Activated naive CD8-positive, alpha-beta T cell treated with anti-CD3 and anti-CD28 coated beads for 36 hours (primary cell): ENCODE measurements around the gene INPP5F. TPM values are rescaled to one million over a fixed set of nuclear protein-coding genes. Genes with fewer than 3 reads are reported as not detected.

Experiments
- DNase-seq: peaks from one replicate; pipeline ENCODE4 v3.0.0; 2021
- H3K27ac Mint-ChIP-seq: one replicate; pipeline ENCODE4 v1.8.0; 2022; ENCODE audit warnings: mild to moderate bottlenecking, moderate library complexity, mixed read lengths
- H3K27me3 Mint-ChIP-seq: one replicate; pipeline ENCODE4 v1.8.0; 2022; ENCODE audit warnings: mild to moderate bottlenecking, mixed read lengths
- H3K36me3 Mint-ChIP-seq: one replicate; pipeline ENCODE4 v1.8.0; 2021; ENCODE audit warnings: mild to moderate bottlenecking, mixed read lengths
- H3K4me1 Mint-ChIP-seq: one replicate; pipeline ENCODE4 v1.8.0; 2021; ENCODE audit warnings: mixed read lengths
- H3K4me3 Mint-ChIP-seq: one replicate; pipeline ENCODE4 v1.8.0; 2022; ENCODE audit warnings: mild to moderate bottlenecking, moderate library complexity, mixed read lengths
- H3K9me3 Mint-ChIP-seq: one replicate; pipeline ENCODE4 v1.8.0; 2022; ENCODE audit warnings: mixed read lengths
- total RNA-seq, 2 experiments: library from RNA; stranded (reverse); gene quantifications; one replicate each; pipeline ENCODE4 v1.2.3, GENCODE V29; 2021

The INPP5F gene
- total RNA-seq, 2 experiments from 2014 or later = 19.1 to 20.2 TPM

DNA sequence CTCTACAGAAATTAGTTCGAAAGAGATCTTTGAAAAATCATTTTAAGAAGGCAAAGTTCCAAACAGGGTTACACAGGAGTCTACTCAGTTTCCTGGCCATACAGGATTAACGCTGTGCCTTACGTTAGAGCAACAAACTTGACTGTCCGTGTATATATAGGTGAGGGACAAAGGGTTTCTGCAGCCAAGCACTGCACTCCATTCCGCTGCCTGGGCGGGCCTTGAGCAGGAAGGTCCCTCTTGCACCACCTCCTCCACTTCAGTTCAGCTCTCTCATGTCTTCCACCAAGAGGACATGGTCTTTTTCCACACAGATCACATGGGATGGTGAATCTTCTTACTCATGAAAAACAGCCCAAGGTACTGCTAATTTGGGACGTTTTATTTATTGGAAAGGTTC lies 103.6 kb downstream of the INPP5F start:
- Mint-ChIP-seq H3K4me3 (no peak overlapping the region), H3K36me3 (peaks cover 35% of the 10 kb centered on the region), H3K9me3 (peaks cover 4% of the 10 kb centered on the region), H3K27me3 (no peaks in the 10 kb centered on the region), H3K4me1 (peaks cover 9% of the 10 kb centered on the region), H3K27ac (no peak overlapping the region)
- no peak for DNase-seq

- H3K27ac Mint-ChIP-seq = peak overlapping the region; percentile 34
- peaks cover 14% of the 10 kb centered on the region for H3K4me1 Mint-ChIP-seq
- peaks cover 48% of the 10 kb centered on the region for H3K36me3 Mint-ChIP-seq
- DNase-seq = no peak
- no peaks in the 10 kb centered on the region for H3K27me3 Mint-ChIP-seq
- H3K9me3 Mint-ChIP-seq = peaks cover 8% of the 10 kb centered on the region
- H3K4me3 Mint-ChIP-seq = no peak overlapping the region
These were observed 105.0 kb downstream of the INPP5F start for GRCh38 chr10:119830851-119831250.

DNA sequence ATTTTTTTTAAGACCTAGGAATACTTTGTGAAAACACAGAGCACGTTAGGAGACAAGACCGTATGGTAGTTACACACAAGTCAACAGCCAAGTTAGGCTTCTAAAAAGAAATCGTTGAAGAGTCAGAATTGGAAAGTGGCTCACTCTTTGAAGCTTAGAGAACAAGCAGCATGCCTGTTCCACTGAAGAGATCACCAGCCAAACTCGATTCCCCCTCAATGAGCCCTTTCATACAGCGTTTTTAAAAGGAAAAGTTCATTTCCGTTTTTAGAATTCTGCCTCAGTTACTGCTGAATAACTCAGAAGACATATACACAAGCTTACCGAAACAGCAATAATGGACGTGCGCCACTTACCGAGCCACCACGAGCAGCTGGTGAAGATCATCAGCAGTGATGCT lies 105.8 kb downstream of the INPP5F start:
- Mint-ChIP-seq H3K9me3 (peaks cover 8% of the 10 kb centered on the region), H3K27me3 (no peaks in the 10 kb centered on the region), H3K27ac (no peak overlapping the region), H3K36me3 (peaks cover 52% of the 10 kb centered on the region), H3K4me1 (peaks cover 14% of the 10 kb centered on the region), H3K4me3 (no peak overlapping the region)
- DNase-seq = no peak

DNA sequence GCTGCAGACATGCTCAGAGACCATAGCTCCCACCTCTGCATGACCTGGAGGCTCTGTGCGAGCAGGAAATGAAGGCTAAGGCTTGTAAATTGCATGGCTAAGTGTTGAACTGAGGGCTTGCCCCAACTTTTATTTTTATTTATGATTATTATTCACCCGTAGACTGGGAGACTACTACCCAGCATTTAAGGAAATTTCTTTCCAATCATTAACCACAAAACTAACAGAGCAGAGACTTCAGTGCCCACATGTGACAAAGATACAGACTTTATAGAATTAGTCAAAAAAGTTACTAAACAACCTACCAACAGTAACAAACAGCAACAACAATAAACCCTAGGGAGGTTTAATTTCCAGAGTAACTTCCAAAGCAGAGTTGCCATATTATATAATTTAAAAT lies 107.1 kb downstream of the INPP5F start:
- H3K27ac Mint-ChIP-seq = peak overlapping the region; percentile 62
- DNase-seq = no peak
- no peak overlapping the region for H3K4me3 Mint-ChIP-seq
- peaks cover 8% of the 10 kb centered on the region for H3K9me3 Mint-ChIP-seq
- H3K36me3 Mint-ChIP-seq = peaks cover 57% of the 10 kb centered on the region
- no peaks in the 10 kb centered on the region for H3K27me3 Mint-ChIP-seq
- H3K4me1 Mint-ChIP-seq = peaks cover 18% of the 10 kb centered on the region

GRCh38 chr10:119834188-119834587 lies 108.3 kb downstream of the INPP5F start:
- Mint-ChIP-seq H3K27ac (peak overlapping the region; percentile 62), H3K36me3 (peaks cover 60% of the 10 kb centered on the region), H3K9me3 (peaks cover 8% of the 10 kb centered on the region), H3K27me3 (no peaks in the 10 kb centered on the region), H3K4me1 (peaks cover 18% of the 10 kb centered on the region), H3K4me3 (peak overlapping the region; percentile 25)
- no peak for DNase-seq

DNA sequence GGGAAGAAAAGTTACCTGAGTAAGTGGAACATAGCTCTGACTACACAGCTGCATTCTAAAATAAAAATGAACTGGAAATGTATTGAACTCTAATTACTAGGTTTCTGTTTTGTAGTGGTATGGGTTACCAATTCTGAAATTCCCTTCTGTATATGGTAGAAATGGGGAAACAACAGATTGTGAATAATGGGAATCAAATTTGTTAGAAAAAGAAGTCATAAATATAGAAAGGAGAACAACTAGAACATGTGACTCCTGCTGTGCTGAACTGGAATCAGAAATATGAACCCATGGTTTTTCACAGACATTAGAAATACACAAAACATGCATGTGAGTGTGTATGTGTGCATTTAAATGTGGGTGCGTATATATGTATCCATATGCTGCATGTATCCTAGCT lies 119.8 kb downstream of the INPP5F start:
- no peak overlapping the region for H3K4me3 Mint-ChIP-seq
- H3K9me3 Mint-ChIP-seq = no peaks in the 10 kb centered on the region
- H3K27me3 Mint-ChIP-seq = no peaks in the 10 kb centered on the region
- no peak overlapping the region for H3K27ac Mint-ChIP-seq
- H3K36me3 Mint-ChIP-seq = peaks cover 24% of the 10 kb centered on the region
- DNase-seq = no peak
- peaks cover 3% of the 10 kb centered on the region for H3K4me1 Mint-ChIP-seq

GRCh38 chr10:119849031-119849789 lies 123.4 kb downstream of the INPP5F start:
- no peaks in the 10 kb centered on the region for H3K27me3 Mint-ChIP-seq
- H3K27ac Mint-ChIP-seq = no peak overlapping the region
- no peak overlapping the region for H3K4me3 Mint-ChIP-seq
- DNase-seq = no peak
- H3K36me3 Mint-ChIP-seq = peaks cover 20% of the 10 kb centered on the region
- H3K9me3 Mint-ChIP-seq = no peaks in the 10 kb centered on the region
- H3K4me1 Mint-ChIP-seq = peaks cover 3% of the 10 kb centered on the region

- Mint-ChIP-seq H3K9me3 (no peaks in the 10 kb centered on the region), H3K4me1 (peaks cover 3% of the 10 kb centered on the region), H3K4me3 (no peak overlapping the region), H3K36me3 (peaks cover 17% of the 10 kb centered on the region), H3K27ac (no peak overlapping the region), H3K27me3 (no peaks in the 10 kb centered on the region)
- no peak for DNase-seq
These were observed 124.1 kb downstream of the INPP5F start for GRCh38 chr10:119849944-119850343.

GRCh38 chr10:119852277-119852676 lies 126.4 kb downstream of the INPP5F start:
- Mint-ChIP-seq H3K27ac (no peak overlapping the region), H3K9me3 (no peaks in the 10 kb centered on the region), H3K4me3 (no peak overlapping the region), H3K36me3 (peaks cover 10% of the 10 kb centered on the region), H3K4me1 (peaks cover 3% of the 10 kb centered on the region), H3K27me3 (no peaks in the 10 kb centered on the region)
- no peak for DNase-seq

- Mint-ChIP-seq H3K27me3 (no peaks in the 10 kb centered on the region), H3K36me3 (peaks cover 10% of the 10 kb centered on the region)
These were observed 127.0 kb downstream of the INPP5F start for GRCh38 chr10:119852822-119853221.

GRCh38 chr10:119853574-119853973 lies 127.7 kb downstream of the INPP5F start:
- no peaks in the 10 kb centered on the region for H3K27me3 Mint-ChIP-seq
- no peak overlapping the region for H3K4me3 Mint-ChIP-seq
- no peak for DNase-seq
- H3K9me3 Mint-ChIP-seq = no peaks in the 10 kb centered on the region
- H3K4me1 Mint-ChIP-seq = peaks cover 3% of the 10 kb centered on the region
- peaks cover 10% of the 10 kb centered on the region for H3K36me3 Mint-ChIP-seq
- H3K27ac Mint-ChIP-seq = no peak overlapping the region

More at GRCh38 chr10:119852822-119853221, 127.0 kb downstream of the INPP5F start:
- Mint-ChIP-seq H3K4me3 (no peak overlapping the region), H3K9me3 (no peaks in the 10 kb centered on the region), H3K4me1 (peaks cover 3% of the 10 kb centered on the region), H3K27ac (no peak overlapping the region)
- DNase-seq = no peak

GRCh38 chr10:119858063-119858462 lies 132.2 kb downstream of the INPP5F start:
- peaks cover 16% of the 10 kb centered on the region for H3K36me3 Mint-ChIP-seq
- H3K9me3 Mint-ChIP-seq = no peaks in the 10 kb centered on the region
- H3K4me3 Mint-ChIP-seq = no peak overlapping the region
- no peak overlapping the region for H3K27ac Mint-ChIP-seq
- H3K4me1 Mint-ChIP-seq = peaks cover 27% of the 10 kb centered on the region
- no peaks in the 10 kb centered on the region for H3K27me3 Mint-ChIP-seq
- DNase-seq = no peak

DNA sequence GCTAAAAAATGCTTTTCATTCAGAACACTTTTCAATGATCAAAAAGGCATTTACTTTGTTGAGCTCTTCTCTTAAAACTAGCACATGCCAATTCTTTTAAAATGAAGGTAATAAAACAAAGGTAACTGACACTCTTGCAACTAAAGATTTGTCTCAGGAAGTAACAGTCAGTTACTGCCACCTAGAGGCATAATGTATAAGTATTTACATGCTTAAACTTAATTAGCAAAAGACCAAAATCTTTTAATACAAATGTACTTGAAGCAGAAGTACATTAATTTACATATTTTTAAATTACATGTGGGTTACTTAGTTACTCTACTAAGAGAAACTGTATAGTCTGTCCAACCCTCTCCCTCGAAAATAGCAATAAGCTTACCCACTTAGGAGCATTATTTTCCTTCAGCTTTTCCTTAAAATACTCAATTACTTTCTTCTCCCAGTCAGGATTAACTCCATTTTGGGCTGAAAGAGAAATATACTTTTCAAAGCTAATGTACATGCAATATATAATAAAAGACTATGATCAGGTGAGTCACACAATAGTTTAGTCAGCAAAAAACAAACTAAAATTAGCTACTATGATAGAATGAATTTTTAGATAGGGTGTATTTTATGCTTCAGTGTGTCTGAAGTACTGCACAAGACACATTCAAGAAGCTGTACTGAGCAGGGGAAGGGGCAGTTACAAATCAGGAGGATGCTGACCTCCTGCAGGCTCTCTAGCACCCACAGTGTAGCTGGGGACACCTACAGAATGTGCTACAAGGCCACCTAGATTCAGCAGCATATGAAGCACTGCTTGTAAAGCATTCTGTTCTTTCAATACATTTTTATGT lies 133.8 kb downstream of the INPP5F start:
- no peak for DNase-seq
- peaks cover 7% of the 10 kb centered on the region for H3K9me3 Mint-ChIP-seq
- peaks cover 32% of the 10 kb centered on the region for H3K4me1 Mint-ChIP-seq
- no peaks in the 10 kb centered on the region for H3K27me3 Mint-ChIP-seq
- peaks cover 23% of the 10 kb centered on the region for H3K36me3 Mint-ChIP-seq
- peak overlapping the region; percentile 69 for H3K27ac Mint-ChIP-seq
- no peak overlapping the region for H3K4me3 Mint-ChIP-seq

- Mint-ChIP-seq H3K9me3 (peaks cover 10% of the 10 kb centered on the region), H3K4me3 (no peak overlapping the region), H3K4me1 (peaks cover 37% of the 10 kb centered on the region), H3K27me3 (no peaks in the 10 kb centered on the region), H3K36me3 (peaks cover 36% of the 10 kb centered on the region), H3K27ac (peak overlapping the region; percentile 3)
- no peak for DNase-seq
These were observed 135.2 kb downstream of the INPP5F start for GRCh38 chr10:119860866-119861607.

DNA sequence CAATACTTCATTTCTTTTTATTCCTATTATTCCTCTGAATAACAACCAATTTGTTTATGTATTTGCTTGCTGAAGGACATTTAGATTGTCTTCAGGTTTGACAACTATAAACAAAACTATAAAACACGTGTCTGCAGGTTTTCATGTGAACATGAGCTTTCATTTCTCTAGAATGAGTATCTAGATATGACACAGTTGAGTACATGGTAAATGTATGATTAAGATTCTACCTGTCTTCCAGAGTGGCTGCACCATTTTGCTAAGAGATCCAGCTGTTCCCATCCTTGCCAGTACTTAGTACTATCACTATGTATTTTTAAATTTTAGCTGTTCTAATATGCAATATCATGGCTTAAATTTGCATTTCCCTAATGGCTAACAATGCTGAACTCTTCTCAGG lies 136.7 kb downstream of the INPP5F start:
- H3K9me3 Mint-ChIP-seq = peaks cover 10% of the 10 kb centered on the region
- no peaks in the 10 kb centered on the region for H3K27me3 Mint-ChIP-seq
- H3K36me3 Mint-ChIP-seq = peaks cover 43% of the 10 kb centered on the region
- H3K27ac Mint-ChIP-seq = no peak overlapping the region
- no peak overlapping the region for H3K4me3 Mint-ChIP-seq
- DNase-seq = no peak
- peaks cover 40% of the 10 kb centered on the region for H3K4me1 Mint-ChIP-seq
